NCI-H2081 (cell line): ENCODE measurements around the gene RAI1.

ENCODE experiments used
- DNase-seq, 2 experiments: peaks; one replicate each; lab custom pipeline; 2025; lab: John Stamatoyannopoulos, UW

Gene RAI1

GRCh38 chr17:17732444-17732843, 51.2 kb downstream of the RAI1 start:
- DNase-seq, result no peak

GRCh38 chr17:17732892-17733670, 51.8 kb downstream of the RAI1 start:
- no peak for DNase-seq

- DNase-seq, result no peak
Measured at GRCh38 chr17:17736205-17737183, 55.2 kb downstream of the RAI1 start.

GRCh38 chr17:17737961-17738894, 57.0 kb downstream of the RAI1 start:
- no peak for DNase-seq

GRCh38 chr17:17738901-17739300, 57.6 kb downstream of the RAI1 start:
- DNase-seq, result no peak

- no peak for DNase-seq
Measured at GRCh38 chr17:17739388-17740066, 58.3 kb downstream of the RAI1 start.

GRCh38 chr17:17740615-17741348, 59.5 kb downstream of the RAI1 start:
- no peak for DNase-seq

GRCh38 chr17:17741349-17742023, 60.2 kb downstream of the RAI1 start:
- DNase-seq, result no peak

GRCh38 chr17:17742133-17742621, 60.9 kb downstream of the RAI1 start:
- DNase-seq, result no peak

GRCh38 chr17:17742688-17743390, 61.6 kb downstream of the RAI1 start:
- no peak for DNase-seq

- DNase-seq, result no peak
Measured at GRCh38 chr17:17743391-17744112, 62.3 kb downstream of the RAI1 start.

- DNase-seq, result no peak
Measured at GRCh38 chr17:17744116-17744515, 62.9 kb downstream of the RAI1 start.

- DNase-seq, result no peak
Measured at GRCh38 chr17:17745476-17746455, 64.5 kb downstream of the RAI1 start.

GRCh38 chr17:17748179-17748578, 66.9 kb downstream of the RAI1 start:
- no peak for DNase-seq

- no peak for DNase-seq
Measured at GRCh38 chr17:17748604-17749003, 67.3 kb downstream of the RAI1 start.

GRCh38 chr17:17749025-17749772, 67.9 kb downstream of the RAI1 start:
- DNase-seq, result peak; percentile 60 to 78
